Stimulated activated CD8-positive, alpha-beta memory T cell treated with anti-CD3 and anti-CD28 coated beads, Interleukin-4, amount 100 ng/mL, for 24 hours (primary cell): ENCODE measurements around the gene GOLT1A.
A peak's percentile ranks its signal among the peaks of the same experiment; 100 is the strongest.

Experiments used
- DNase-seq: peaks from one replicate; pipeline ENCODE4 v3.0.0-alpha.2; 2020; ENCODE audit warnings: low read depth

GOLT1A gene, protein sequence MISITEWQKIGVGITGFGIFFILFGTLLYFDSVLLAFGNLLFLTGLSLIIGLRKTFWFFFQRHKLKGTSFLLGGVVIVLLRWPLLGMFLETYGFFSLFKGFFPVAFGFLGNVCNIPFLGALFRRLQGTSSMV

GRCh38 chr1:204213668-204214662 lies at the start of gene GOLT1A:
GOLT1A (minus strand) TSS chr1:204213988; CDS start chr1:204213906, 82 bp downstream.
- DNase-seq, result peak; percentile 11

DNA sequence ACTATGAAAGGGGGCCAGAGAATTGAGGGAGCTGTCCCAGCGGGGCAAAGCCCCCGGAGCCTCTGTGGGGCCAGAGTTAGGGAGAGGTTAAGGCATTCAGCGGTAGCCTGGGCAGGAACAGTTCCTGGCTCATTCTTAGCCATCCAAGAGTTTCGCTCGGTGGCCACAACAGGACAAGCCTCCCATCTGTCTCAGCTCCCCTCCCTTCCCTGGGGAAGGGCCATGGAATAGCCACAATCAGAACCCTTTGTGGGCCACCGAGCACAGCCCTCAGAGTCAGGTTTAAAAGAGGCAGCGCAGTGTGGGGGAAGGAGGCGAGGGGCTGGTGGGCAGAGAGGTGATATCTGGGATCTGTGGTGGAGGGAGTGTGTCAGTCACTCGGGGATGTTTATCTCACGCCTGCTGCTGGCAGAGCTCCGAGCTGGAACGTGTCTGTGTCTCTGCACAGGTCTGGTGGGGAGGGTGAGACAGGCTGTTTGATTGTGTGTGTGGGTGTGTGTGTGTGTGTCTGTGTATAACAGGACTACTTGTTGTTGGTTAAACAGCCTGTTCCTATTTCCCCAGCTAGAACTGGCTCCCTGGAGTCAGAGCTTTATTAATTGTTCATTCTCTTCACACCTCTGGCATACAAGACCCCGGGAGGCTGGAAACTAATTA lies 49.6 kb upstream of the GOLT1A start:
- DNase-seq, result no peak

DNA sequence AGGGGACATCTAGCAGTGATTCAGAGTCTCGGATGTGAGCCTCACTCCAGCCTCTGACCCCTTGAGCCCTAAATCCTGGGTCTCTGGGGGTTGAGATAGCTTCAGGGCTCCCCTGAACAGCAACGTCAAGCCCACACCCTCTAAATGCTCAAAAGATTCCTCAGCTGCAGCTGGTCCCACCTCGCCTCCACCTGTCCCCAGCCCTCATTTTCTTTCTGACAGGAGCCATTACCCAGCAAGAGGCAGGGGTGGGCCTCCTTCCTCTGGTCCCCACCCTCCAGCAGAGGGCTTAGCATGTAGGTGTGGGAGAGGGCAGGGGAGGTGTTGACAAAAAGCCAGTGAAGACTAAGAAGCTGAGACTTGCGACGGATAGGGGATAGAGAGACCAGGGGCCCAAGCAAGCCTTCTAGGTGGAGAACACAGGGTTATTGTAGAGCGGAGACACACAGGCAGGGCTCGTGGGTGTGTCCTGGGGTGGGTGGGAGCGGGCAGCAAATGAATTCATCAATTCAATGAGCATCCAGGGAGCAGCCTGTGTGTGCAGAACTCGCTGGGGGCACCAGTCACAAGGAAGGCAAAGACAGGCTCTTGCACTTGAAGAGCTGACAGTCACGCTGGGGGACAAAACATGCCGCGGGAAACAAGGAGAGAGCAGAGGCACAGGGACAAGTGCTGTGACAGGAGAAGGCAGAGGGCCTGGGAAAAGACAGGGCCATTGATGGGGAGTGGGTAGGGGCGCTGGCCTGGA lies 48.9 kb upstream of the GOLT1A start:
- no peak for DNase-seq

DNA sequence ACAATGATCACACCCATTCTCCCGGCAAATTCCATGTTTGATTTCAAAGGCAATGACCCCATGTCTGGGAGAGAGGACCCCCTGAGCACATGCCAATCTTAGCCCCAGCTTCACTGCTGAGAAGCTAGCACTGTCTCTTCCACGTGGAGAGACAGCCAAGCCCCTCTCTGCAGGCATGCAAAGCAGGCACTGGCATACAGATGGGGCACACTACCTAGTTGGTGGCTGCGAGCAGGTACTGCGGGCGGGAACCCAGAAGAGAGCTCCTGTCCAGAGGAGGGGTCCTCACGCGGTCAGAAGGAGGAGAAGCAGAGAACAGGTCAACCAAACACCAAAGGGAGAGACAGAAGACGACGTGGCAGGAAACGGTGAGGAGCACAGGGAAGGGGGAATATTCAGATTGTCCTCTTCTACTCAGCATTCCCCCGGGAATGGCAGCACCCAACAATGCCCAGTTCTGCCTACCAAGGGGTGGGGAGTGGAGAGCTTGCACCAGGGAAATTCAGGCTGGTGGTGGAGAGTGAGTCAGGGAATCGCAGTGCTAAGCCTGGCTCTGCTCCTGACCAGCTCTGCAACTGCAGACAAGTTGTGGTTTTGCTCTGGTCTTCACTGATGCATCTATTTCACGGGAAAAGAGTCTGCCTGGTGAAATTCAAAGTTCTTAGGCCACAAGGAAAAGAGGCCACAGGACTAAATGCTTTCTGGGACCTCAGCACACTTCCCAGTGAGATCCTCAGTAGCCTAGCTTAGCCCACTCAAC lies 48.1 kb upstream of the GOLT1A start:
- DNase-seq, result no peak

- DNase-seq, result no peak
Measured at GRCh38 chr1:204261266-204261665, 47.5 kb upstream of the GOLT1A start.

DNA sequence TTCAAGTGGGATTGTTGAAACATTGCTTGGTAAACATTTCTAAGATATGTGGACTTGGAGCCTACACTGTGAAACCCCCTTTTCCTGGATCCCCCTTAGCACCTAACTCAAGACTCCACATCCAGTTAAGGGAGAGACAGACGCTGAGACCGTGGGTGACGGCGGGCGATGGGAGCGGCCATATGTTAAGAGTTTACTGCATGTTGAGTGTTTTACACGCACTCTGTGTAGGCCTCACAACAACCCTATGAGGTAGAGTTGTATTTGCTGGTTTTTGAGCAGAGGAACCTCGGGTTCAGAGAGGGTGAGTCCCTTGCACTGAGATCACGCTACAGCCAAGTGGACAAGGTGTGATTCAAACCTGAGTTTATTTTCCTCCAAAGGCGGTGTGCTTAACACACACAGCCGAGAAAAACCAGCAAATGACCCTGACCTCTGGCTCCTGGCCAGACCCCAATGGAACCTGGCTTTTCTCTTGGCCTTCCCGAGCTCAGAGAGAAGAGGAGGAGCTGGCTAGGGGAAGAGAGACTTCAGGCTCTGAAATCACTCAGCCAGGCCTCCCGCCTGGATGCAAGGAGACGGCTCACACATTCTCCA lies 46.9 kb upstream of the GOLT1A start:
- DNase-seq, result no peak

DNA sequence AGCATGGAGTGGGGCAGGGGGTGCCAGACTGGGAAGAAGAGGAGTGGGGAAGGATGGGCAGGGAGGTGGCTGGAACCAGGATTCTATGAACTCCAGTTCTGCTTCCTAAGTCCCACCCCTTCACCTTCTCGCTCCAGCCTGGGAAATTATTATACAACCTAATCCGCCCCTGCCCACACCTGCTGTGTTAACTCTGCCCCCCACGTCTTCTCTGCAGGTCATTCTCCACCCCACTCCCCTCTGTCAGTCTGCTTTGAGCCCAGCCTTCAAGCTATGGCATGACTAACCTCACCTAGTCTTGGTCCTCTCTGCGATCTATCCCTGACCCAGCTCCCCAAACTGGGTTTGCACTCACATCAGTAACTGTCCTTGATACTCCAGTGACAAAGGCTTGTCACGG lies 46.0 kb upstream of the GOLT1A start:
- no peak for DNase-seq

DNA sequence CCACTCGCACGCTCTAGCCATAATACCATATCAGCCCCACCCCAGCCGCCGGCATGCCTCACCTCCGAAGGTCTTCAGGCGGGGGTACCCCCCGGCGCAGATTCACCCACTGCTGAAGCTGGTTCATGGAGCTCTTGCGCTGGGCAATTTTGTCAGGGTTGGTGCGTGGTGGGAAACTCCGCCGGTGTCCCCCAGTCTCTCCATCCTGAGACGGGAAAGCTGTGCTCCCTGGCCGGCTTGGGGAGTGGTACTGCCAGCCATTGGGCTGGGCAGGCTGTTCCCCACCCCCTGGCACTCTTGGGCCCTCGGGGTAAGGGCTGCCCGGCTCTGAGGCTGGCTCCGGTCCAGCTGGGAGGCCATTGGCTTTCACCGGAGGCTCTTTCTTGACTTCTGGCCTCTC lies 45.4 kb upstream of the GOLT1A start:
- DNase-seq, result no peak

DNA sequence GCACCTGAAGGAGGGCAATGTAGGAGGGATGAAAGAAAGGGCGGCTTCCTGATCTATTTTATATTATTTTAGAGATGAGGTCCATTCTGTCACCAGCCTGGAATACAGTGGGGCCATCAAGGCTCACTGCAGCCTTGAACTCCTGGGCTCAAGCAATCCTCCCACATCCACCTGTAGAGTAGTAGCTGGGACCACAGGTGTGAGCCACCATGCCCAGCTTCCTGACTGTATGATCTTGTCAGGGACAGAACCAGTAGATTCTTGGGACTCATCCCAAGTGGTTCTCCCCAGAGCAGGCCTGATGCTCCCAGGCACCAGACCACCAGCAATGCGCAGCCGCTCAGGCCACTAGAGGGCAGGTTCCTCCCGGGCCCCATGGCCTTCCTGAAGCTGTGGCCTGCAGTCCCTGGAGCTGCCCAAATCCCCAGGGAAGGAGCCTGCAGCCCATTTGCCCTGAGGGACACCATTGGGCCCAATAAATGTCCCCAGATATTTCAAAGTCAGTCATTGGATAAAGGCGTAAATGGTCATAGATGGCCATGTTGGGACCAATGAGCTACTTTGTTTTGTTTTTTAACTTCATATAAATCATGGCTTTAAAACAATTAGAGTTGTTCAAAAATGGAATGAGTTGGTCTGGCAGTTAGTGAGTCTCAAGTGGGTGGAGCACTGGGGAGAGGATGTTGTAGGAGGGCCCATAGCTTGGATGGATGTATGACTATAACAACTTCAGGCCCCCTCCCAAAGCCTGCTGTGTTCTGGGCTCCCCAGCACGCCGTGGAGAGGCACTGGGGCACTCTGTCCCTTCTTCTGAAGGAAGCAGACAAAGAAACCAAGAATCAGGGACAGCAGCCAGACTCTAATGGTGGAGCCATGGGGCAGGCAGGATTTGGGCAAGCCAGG lies 44.7 kb upstream of the GOLT1A start:
- DNase-seq, result peak; percentile 5

GRCh38 chr1:204257446-204257845 lies 43.7 kb upstream of the GOLT1A start:
- no peak for DNase-seq

DNA sequence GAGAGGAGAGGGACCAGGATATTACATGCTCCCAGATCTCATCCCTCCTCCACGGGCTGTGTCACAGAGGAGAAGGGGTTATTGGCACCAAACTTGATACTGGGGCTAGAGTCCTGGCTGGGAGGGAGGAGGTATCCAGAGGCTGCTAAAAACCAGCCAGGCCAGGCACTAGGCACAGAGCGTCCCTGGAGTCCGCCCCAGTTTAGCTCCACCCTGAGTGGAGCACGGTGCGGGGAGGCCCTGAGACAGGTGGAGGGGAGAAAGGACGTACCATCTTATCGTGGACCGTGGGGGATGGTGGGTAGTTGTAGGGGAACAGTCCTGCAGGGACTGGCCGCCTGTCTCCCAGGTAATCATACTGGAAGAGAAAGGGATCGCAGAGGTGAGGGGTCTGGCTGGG lies 42.7 kb upstream of the GOLT1A start:
- no peak for DNase-seq

DNA sequence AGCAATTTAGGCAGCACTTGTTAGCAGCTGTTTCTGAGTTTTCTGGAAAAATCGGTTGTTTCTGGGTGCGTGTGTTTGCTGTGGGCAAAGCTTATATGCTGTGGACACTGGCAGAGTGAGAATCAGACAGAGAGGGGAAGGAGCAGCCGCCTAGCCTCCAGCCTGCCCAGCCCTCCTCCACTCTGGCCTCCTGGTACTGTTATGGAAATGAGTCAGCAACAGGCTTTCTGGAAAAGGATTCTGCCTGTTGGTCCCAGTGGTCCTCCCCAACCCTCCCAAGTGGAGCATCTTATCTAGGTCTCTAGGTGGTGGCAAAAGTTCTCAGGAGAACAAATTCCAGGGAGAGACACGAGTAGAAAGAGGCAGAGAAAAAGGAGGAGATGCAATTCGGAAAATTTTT lies 42.2 kb upstream of the GOLT1A start:
- DNase-seq, result no peak

GRCh38 chr1:204255225-204255624 lies 41.4 kb upstream of the GOLT1A start:
- DNase-seq, result no peak

DNA sequence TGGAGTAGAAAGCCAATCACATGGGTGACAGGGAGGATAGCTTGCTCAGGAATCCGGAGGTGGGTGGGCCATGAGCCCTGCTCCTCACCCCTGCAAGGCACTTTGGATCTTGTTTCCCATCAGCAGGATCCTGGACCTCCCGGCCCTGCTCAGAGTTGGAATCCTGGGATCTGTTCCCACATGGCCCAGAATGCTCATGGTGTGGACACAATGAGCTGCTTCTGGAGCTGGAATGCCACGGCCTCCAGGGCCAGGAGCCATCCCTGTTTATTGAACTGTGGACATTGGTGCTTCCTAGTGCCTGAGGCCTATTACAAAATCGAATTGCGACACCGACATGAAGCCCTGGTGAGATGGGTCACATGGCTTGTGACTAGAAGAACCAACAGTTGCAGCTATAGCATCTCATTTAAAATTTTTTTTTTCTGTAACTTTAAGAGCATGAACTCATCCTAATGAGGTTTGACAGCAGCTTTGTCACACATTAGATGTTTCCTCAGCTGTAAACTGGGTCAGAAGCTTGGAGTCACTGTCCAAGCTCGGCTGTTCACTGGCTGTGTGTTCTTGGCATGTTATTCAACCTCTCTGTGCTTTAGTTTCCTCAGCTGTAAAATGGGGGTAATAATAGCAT lies 40.4 kb upstream of the GOLT1A start:
- DNase-seq, result no peak

- DNase-seq, result no peak
Measured at GRCh38 chr1:204251926-204252689, 38.3 kb upstream of the GOLT1A start.

DNA sequence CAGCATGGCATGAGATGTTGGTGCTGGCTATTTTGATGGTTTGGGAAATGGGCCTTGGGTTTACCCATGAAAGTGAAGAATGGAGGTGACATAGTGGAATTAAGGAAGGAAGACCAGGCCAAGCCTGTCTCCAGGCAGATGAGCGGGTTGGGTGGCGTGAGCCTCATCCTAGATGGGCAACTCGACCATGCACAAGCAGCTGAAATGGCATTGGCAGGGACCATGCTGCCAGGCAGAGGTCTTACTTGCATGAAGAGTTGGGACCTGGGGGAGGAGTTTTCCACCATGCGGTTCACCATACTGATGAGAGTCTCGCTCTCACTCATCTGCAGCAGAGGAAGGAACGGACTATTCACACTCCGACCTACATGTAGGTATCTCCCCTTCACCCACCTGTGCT lies 37.5 kb upstream of the GOLT1A start:
- DNase-seq, result no peak

DNA sequence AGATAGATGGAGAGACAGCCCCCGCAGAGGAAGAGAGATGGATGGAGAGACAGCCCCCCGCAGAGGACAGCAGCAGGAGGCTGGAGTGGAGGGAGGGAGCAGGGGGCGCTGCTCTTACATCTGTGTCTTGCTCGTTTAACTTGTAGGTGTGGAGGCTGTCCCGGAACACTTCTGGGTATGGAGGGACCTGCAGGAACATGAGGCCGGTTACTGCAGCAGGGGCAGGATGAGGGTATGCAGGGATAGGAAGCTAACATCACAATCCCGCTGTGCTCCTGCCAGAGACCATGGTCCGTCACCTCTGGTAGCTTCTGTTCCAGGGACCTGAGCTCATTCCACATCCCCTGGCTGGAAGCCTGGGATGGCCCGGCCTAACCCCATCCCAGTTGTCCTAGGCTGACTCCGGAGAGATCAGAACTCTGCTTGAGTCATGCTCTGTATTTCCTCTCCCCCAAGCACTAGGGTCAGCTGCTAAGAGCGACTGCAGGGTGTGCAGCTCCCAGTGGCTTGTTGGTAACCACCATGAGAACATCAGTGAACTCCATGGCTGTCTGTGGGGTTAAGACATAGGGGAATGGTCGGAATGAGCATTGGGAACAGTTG lies 36.7 kb upstream of the GOLT1A start:
- no peak for DNase-seq

- no peak for DNase-seq
Measured at GRCh38 chr1:204249736-204250427, 36.1 kb upstream of the GOLT1A start.
